Suppressor macrophage treated with lipopolysaccharide for 1 hour (primary cell): ENCODE results near the gene PPP1R7.
"Not testable (repeated sequence)": the region's sequence is repeated elsewhere in the genome, so short reads cannot be mapped to it uniquely, and the experiment has no call there.

Experiments used
- DNase-seq, 3 donors: peaks; one replicate each; pipeline ENCODE4 v3.0.0-alpha.2; 2020 to 2022

Gene PPP1R7

DNA sequence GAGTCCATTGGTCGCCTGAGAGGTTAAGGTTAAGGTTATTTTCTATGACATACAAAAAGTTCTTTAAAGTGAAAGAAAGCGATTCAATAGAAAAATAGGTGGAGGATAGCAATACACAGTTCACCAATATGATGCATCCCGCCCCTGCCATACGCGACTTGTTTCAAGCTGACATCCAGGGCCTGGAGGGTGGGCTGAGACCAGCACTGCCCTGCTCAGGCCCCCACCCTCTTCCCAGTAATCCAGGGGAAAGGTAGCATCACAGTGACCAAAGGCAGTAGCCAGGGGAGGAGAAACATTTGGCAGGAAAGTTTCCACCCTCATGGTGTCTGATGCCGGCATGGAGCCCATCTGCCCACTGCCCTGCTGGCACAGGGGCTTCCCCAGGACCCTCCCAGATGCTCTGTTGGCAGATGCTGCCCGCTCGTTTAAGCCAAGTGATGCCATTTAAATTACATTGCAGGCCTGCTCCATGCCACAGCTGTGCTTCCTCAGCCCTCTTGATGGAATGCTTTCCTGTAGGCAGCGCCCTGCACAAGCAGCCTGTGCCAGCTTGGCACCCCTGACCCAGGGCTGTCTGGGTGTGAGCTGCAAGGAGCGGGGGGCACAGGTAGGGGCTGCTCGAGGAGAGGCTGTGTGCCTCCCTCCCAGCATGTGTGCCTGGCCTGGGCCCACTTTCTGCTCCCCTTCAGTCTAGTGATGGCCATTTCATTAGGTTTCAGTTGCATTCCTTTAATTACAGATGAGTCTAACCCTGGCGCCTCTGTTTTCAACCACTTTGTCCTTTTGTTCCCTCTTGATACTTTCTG lies 27.5 kb downstream of the PPP1R7 start:
- no peak for DNase-seq

DNA sequence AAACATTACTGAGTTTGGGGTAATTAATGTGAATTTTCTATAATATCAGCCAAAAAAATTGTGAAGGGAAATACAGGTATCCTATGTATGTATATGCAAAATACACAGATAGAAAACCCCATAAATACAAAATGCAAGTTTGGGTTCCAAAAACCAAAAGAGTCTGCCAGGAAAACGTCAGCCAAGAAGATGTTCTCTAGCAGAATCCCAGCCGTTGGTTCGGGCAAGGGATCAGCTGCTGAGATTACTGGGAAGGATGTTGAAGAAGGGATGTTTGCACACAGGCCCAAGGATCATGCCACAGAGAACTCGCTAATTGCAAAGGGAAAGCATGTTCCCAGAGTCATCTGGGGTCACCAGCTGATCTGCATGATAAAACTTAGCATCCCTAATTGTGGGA lies 28.7 kb downstream of the PPP1R7 start:
- no peak for DNase-seq

- DNase-seq = no peak
Observed at GRCh38 chr2:241179899-241180298, 29.6 kb downstream of the PPP1R7 start.

GRCh38 chr2:241180495-241180894 lies 30.2 kb downstream of the PPP1R7 start:
- DNase-seq = no peak

- DNase-seq = no peak
Observed at GRCh38 chr2:241182126-241182525, 31.9 kb downstream of the PPP1R7 start.

DNA sequence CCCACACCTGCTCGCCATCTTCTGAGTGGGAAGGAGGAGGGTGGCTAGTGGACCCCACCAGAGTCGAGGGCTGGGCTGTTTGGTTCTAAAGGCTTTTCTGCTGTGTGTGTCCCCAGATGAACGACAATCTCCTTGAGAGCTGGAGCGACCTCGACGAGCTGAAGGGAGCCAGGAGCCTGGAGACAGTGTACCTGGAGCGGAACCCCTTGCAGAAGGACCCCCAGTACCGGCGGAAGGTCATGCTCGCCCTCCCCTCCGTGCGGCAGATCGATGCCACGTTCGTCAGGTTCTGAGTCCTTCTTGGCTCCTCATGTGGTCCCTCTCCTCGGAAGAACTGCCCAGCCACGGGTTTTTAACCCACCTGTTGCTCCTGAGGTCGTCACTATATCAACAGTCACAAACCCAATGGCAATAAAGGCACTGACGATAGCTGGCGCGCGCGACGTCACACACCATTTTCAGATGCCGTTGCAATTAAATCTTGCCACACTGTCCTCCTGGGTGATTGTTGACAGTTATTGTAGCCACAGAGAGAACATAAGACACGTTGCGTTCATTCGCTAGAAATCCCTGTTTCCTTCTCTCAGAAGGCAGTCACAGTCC lies 32.4 kb downstream of the PPP1R7 start:
- no peak for DNase-seq

GRCh38 chr2:241183221-241183620 lies 33.0 kb downstream of the PPP1R7 start:
- no peak for DNase-seq

DNA sequence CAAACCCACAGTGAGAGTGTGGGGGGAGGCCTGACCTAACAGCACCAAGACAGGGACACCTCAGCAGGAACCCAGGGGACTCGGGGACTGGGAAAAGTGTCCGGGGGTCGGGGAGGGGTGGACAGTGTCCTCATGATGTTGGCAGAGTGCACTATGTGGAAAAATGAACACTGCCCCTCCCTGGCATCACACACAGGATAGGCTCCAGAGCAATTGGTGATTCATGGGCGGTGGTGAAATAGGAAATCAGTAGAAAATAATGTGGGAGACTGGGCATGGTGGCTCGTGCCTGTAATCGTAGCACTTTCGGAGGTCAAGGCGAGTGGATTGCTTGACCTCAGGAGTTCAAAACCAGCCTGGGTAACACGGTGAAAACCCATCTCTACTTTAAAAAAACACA lies 34.6 kb downstream of the PPP1R7 start:
- no peak for DNase-seq

GRCh38 chr2:241185961-241186360 lies 35.7 kb downstream of the PPP1R7 start:
- no peak for DNase-seq

DNA sequence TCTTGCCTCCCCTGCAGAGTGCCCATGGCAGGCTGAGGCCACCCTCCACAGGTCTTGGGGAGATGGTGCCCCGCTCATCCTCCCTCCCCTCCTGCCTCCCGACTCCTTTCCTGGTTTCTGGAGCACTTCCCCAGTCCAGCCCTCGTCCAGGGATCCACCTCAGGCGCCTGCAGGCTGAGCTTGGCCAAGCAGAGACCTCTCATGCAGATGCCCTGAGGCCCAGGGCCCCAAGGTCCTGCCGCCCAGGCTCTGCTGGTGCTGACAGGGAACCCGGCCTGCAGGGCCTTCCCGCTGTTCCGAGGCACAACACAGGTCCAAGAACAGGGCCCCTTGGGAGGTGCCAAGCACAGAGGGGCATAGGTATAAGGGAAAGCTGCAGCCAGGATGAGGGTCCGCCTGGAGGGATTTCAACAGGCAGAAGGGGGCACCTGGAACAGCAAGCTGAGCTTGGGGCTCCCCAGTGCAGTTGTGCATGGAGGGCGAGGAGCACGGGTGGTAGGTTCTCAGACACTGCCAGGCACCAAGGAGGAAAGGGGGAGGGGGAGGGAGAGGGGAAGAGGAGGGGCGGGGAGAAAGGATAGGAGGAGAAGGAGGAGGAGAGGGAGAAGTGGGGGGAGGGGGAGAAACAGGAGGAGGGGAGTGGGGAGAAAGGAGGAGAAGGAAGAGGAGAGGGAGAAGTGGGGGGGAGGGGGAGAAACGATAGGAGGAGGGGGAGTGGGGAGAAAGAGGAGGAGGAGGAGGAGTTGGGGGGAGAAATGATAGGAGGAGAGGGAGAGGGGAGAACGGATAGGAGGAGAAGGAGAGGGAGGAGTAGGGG lies 37.0 kb downstream of the PPP1R7 start:
- no peak for DNase-seq

- DNase-seq = no peak
Observed at GRCh38 chr2:241187918-241188234, 37.6 kb downstream of the PPP1R7 start.

DNA sequence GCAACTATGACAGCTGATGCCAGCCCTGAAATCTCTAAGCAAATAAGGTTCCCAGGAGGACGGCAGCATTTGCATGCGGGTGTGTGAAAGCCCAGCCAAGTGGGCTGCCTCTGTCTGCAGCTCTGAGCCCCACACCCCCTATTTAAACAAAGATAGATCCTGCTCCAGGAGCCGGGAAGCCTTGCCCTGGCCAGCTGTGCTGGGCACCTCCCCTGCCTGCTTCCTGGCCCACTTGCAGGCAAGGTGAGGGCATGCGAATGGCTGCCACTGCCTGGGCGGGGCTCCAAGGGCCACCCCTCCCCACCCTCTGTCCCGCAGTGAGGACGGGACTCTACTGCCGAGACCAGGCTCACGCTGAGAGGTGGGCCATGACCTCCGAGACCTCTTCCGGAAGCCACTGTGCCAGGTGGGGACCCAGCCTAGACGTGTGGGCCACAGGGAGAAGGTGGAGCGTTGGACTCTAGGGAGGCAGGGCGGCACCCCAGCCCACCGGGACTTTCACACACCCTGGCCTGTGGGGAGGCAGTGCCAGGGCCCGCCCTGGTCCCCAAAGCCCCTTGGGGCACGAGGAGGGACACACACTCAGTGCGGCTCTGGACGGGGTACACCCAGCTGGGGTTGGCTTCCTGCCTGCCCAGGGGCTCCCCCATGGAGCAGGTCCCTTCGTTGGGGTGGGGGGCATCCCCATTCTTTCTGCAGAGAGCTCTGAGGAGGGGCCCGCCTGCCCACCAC lies 38.3 kb downstream of the PPP1R7 start, which contains the start of gene ANO7:
ANO7 (plus strand) TSS at position 317 of the 732 bp plus-strand sequence. CDS start 1,387 bp downstream, outside the sequence.
- DNase-seq = no peak

- no peak for DNase-seq
Observed at GRCh38 chr2:241189093-241189855, 39.0 kb downstream of the PPP1R7 start.

GRCh38 chr2:241189856-241190201 lies 39.6 kb downstream of the PPP1R7 start:
- DNase-seq = no peak

DNA sequence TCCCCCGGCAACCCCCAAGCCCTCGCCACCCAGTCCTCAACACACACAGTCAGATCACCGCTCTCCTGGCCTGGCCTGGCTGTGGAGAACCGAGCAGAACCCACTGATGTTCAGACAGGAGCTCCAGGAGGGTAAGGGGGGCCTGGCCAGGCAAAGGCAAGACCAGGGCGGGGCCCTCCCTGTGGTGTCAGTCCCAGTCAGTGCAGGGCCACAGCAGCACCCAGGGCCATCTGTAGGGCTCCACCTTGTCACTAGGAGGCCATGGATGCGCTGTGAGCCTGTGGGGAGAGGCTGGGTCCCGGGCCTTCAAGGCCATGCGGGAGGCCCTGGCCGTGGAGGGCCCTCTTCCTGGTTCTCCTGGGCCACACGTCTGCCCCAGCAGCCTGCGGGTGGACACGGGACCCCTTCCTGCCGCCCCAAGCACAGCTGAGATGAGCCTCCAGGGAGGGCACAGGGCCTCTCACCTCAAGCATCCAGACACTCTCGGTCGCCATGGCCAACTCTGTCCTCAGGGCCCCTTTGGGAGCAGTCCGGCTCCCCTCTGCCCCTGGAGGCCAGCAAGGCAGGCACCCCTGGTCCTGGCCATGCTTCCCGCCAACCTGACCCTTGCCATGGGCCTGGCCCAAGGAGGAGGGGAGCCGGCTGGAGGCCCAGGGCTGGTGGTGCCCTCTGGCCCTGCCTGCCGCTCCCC lies 40.2 kb downstream of the PPP1R7 start:
- DNase-seq = no peak

DNA sequence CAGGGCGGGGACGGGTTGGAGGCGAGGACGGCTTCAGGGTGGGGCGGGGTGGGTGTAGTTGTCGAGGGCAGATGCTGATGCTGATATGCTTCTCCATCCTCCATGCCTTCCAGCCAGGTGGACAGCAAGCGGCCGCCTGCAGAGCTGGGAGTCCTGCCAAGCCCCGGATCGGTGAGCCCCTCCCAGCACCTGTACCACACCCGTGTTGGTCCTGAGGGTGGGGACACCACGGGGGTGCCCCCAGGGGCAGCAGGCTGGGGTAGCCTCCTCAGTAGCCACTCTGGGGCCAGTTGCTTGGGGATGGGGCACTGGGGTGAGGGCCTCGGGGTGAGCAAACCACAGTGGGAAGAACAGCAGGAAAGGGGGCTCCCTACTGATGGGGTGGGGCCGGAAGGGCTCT lies 40.8 kb downstream of the PPP1R7 start:
- no peak for DNase-seq

GRCh38 chr2:241193271-241193670 lies 43.0 kb downstream of the PPP1R7 start:
- DNase-seq = no peak

DNA sequence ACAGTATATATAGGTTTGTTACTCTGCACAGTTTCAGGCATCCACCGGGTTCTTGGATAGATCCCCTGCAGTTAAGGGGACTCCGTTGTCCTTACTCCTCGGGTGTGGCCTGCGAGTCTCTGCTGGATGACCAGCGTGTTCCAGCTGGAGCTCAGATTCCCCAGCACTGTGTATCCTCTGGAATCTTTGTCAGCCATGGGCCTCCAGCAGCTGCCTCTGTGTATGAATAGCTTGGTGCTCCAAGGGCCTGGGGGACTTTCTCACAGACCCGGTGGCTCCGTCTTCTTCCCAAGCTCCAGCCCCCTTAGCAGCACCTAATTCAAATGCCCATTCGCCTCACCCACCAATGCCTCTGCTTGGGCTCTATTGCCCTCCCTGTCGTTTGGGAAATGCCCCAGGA lies 44.5 kb downstream of the PPP1R7 start:
- DNase-seq = no peak

- no peak for DNase-seq
Observed at GRCh38 chr2:241195506-241196130, 45.4 kb downstream of the PPP1R7 start.

DNA sequence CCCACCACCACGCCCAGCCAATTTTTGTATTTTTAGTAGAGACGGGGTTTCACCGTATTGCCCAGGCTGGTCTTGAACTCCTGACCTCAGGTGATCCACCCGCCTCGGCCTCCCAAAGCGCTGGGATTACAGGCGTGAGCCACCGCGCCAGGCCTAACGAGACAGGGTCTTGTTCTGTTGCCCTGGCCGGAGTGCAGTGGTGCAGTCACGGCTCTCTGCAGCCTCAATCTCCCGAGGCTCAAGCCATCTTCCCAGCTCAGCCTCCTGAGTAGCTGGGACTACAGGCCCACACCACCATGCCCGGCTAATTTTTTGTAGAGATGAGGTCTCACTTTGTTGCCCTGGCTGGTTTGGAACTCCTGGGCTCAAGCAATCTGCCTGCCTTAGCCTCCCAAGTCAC lies 47.0 kb downstream of the PPP1R7 start:
- DNase-seq = not testable (repeated sequence)

DNA sequence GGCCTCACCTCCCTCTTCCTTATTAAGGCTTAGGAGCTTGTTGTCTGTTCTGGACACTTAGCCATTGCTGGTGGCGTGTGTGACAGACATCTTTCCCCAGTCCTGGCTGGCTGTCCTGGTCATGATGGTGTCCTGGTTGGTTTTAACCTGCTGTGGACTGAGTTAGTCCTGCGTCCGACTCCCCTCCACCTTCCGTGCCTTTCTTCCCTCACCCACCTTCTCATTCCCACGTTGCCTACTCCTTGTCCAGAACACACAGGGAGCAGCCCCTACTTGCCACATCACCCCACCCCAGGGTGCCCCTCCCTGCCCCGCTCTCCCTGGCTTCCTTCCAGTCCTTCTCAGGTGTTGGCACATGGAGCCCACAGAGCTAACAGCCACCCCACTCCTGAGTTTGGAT lies 47.7 kb downstream of the PPP1R7 start:
- DNase-seq = no peak
